ENCODE data around the gene UST.

- TF ChIP-seq CTCF (IDR thresholded peaks at IDR 0.05) (no peak), POLR2A (IDR thresholded peaks at IDR 0.05) (no peak)
Observed at GRCh38 chr6:148720897-148721296, 25.9 kb upstream of the UST start.
